HG03159 (cell line): ENCODE results near the gene CCDC171.

Source experiments
- ATAC-seq: cut with Tn5 transposase; IDR thresholded peaks from one replicate; pipeline ENCODE4 v1.9.1; 2021; ENCODE audit warnings: mild to moderate bottlenecking, moderate library complexity; ENCODE audit not compliant: unreplicated experiment

CCDC171 gene

DNA sequence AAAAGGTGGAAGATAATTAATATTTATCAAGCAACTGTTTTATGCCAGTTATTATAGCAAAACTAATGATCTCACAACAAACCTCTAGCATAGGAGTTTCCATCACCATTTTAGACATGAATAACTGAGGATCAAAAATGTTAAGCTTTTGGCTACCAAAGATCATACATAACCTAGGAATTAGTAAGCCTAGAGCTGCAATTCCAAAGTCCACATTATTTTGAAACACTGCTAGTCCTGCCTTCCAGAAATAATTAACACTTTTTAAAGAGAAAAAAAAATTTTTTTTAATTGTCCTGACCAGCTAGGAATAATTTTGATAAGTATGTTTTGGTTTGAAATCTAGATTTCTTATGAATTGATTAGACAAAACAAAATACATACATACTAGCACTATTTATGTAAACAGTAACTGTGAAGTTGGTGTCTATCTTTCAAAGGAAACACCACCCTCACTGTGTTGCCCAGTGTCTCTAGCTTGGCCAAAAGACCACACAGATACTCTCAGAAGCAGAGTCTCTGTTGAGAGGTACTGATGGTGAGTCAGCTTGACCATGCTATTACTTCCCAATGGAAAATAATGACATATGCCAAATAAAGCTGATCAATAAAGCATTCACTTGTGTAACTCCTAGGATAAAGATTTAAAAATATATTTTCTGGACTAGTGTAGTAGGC lies 422.4 kb downstream of the CCDC171 start:
- no peak for ATAC-seq

DNA sequence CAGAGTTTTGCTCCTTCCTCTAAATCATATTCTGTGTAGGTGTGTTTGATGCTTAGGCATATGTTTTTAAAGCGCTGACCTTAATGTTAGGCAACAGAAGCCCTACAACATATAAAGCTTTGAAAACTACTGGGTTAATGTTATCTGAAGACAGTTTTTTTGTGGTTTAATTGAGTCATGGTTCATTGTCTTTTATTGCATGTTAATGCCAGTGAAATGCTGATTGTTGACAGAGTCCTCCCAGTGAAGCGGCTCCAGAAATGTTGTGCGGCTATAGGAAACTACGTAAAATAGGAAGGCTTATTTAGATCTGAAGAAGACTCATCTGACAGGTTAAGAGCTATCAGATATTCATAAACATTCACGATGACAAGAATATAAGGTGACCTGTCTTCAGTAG lies 424.6 kb downstream of the CCDC171 start:
- ATAC-seq = no peak

DNA sequence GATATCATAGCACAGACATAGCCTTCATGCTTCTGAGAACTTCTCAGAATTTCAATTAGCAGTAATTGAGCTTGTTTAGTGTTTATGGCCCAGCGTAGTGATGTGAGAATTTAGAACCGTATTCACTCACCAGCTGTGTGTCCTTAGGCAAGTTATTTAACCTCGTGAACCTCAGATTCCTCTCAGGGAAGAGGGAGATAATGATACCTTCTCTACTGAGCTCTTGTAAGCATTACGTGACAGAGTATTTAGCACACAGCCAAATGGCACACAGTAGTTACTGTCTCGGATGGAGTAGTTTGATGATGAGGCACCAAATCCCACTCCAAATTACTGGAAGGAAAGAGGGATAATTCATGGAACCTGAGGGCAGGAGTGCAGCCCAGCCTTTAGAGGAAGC lies 429.3 kb downstream of the CCDC171 start:
- ATAC-seq = no peak

DNA sequence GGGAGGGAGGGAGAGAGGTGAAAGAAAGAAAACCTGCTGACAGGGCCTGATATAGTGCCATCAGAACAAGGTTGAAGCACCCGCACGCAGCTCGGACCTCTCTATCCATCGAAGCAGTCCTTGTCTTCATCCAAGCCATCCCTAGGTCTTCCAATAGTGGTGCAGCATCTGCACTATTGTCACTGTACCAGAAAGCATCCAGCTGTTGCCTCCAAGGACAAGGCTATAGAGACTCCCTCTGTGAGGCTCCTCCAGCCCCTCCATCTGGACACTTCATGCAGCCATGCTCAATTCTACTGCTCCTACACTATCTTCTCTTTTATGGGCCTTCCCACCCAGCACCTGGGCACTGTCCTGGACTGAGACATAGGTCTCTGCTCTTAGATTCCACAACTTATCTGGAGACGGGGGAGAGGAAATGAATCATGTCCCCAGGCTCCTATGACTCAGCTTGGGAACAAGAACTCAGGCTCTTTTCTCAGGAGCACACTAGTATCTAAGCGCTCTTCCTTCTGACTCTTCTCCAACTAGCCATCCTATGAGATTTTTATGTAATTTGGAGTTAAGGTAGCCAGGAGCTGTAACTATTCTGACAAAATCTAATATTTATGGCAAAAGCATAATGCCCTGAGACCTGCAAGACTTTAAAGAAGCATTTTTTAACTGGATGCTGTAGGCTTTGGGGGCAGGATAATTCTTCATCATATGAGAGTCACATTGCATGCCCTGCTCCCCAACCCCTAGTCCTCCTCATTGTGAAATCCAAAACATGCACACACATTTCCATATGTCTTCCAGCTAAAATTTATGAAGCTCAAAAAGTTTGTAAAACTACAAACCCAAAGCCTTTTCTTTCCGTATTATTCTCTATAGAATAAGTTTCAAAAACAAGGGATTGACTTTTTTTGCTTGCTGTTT lies 446.8 kb downstream of the CCDC171 start:
- no peak for ATAC-seq

DNA sequence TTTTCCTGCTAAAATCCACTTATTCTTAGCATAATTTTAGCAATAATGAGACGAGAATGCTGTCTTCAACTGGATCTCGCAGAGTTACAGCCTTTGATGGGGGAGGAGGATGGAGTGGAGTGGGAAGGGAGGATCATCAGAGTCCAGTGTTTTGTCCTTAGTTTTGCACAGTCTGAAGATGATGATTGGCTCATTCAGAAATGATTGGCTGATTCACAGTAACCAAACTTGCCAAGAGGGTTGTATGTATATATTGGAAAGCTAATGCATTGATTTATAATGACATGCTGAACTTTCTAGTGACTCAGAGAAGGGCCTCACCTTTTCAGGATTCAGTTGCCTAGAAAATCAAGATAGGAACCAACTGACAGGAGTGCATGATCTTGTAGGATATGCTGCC lies 448.0 kb downstream of the CCDC171 start:
- no peak for ATAC-seq

DNA sequence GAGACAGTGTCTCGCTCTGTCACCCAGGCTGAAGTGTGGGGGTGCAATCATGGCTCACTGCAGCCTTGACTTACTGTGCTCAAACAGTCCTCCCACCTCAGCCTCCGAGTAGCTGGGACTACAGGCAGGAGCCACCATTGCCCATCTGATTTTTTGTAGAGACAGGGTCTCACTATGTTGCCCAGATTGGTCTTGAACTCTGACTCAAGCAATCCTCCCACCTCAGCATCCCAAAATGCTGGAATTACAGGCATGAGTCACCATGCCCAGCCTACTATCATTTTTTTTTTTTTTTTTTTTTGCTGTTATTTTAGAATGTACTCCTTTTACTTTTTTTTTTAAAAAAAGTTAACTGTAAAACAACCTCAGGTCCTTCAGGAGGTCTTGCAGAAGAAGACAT lies 449.0 kb downstream of the CCDC171 start:
- ATAC-seq = no peak

DNA sequence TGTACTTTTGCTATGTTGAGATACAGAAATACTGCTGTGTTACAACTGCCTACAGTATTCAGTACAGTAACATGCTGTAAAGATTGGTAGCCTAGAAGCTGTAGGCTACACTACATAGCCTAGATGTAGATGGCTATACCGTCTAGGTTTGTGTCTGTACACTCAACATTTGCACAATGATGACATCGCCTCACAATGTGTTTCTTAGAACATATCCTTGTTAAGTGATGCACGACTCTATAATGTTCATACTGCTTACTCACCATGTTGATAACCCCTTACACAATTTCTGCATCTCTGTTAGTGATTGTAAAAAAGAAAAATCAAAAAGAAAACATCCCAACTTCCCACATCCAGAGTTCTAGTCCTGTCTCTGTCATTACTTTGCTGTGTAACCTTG lies 450.0 kb downstream of the CCDC171 start:
- ATAC-seq = no peak

DNA sequence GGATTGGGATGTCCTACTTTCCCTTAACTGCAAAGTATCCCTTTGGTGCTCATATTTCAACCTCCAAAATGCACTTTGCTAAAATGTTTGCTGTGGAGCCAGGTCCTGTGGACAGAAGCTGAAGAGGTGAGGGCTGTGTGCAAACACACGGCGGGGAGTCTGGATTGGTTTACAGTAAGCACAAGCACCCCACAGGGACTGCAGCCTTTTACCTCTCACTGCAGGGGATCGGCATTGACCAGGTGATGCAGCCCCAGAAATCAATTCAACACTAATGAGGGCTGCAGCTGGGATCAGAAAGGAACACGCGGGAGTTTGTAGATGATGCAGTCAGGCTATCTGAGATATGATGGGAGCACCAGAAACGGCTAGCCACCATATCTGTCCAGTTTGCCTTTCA lies 450.9 kb downstream of the CCDC171 start:
- ATAC-seq = no peak

DNA sequence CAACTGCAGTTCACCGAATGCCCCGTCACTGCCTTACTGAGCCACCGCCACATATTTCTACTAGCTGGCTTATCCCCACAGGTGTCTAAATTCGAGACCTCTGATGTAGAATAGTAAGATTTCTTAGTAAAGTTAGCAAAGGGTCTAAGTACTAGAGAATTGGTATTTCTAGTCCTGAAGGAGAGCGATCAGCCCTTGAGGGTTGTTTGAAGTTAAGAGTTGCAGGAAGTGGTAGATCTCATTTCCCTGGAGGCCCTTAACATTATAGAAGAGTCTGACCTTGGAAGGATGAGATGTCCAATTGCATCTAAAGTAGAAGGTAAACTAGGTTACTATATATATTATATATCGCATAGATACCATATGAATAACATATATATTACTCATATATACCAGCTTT lies 451.8 kb downstream of the CCDC171 start:
- ATAC-seq = no peak

DNA sequence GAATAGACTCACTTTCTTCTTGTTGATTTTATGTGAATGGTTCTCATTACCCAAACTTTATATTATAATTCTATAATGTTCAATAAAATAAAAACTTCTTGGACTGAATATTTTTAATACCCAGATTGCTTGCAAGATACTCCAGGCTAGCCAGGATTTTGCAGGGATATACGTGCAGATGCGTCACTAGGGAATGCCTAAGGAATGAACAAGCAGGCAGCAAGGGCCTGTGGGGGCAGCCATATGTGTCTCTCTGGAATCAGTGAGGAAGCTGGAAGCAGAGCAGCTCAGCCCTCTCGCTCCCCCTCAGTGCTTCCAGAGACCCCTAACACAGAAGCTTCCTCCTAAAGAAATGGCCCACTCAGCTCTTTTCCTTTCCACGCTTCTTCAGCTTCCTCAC lies 457.4 kb downstream of the CCDC171 start:
- no peak for ATAC-seq

DNA sequence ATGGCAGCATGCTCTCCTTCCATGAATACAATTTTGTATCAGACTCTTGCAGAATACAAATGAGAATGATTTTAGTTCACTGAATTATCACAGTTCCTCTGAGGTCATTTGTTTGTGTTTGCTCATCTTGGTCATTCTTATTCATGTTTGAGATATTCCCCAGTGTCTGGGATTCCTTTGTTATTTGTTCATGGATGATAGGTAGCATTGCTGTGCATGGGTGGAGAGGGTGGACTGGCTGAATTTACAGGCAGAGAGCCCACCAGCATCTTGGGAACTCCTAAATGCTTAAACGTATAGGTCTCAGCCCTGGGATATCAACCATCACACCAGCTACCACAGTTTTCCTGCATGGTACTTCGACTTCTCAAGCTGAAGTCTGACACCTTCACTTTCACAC lies 459.8 kb downstream of the CCDC171 start:
- no peak for ATAC-seq

DNA sequence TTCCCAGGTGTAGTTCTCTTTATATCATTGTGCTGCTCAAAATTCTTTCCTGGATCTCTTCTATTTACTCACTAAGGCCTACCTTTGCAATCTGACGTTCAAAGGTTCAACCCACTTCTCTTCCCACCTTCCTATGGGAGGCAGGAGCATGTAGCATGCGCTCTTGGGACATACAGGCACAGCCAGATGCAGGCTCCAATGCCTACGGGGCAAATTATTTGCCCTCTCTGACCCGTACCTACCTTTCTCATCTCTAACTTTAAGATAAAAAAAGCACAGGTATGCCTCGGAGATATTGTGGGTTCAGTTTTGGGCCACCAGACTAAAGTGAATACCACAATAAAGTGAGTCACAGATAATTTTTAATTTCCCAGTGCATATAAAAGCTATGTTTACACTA lies 460.5 kb downstream of the CCDC171 start:
- no peak for ATAC-seq

DNA sequence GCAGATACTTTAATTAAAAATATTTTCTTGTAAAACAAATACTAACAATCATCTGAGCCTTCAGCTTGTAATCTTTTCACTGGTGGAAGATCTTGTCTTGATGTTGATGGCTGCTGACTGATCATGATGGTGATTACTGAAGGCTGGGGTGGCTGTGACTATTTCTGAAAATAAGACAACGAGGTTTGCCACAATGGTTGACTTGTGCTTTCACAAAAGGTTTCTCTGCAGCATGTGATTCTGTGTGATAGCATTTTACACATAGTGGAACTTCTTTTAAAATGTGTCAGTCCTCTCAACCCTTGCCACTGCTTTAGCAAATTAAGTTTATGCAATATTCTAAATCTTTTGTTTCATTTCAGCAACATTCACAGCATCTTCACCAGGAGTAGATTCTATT lies 461.0 kb downstream of the CCDC171 start:
- no peak for ATAC-seq

DNA sequence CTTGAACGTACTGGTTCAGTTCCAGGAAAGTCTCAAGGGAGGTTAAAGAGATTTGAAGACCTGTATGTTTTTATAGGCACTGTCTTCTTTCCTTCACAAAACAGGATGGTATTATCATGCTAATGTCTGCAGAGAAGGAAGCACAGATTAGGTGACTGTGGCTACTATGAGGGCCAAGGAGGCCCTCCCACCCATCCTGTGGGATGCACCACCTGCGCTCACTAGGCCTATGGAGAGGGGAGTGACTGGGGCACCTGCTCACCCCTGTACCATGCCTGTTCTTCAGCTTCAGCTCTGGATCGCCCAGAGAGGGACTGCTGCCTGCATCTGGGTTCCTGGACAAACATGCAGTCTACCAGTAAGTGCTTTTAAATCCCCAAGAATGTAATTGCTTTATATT lies 469.4 kb downstream of the CCDC171 start:
- no peak for ATAC-seq

DNA sequence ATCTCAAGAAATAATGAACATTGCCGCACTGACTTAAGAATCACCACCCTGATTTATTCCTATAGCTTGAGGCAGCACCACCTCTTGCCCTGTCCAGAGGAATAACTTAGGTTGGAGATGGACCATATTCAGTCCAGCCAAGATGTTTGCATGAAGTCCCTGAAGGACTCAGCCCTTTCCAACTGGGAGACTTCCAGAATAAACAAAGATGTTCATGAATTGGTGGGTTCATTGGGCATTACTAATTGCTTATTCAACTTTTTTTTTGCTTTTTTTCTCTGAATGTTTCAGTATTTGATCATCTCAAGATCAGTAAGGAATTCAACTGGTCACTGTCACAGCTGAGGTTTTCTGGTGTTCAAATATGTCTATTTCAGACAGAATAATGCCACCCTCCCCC lies 470.6 kb downstream of the CCDC171 start:
- ATAC-seq = no peak
